Measurements from ENCODE around the gene ALDH2. TPM values are rescaled to one million over a fixed set of nuclear protein-coding genes. Genes with fewer than 3 reads are reported as not detected.
A peak's percentile ranks its signal among the peaks of the same experiment; 100 is the strongest.

Gene ALDH2
- total and polyA plus RNA-seq, 9 of the 15 experiments (the other 6 are each of a cell fraction or from before 2014, with no cell fraction given), result 1.9 to 22.5 (median 12.2) TPM

DNA sequence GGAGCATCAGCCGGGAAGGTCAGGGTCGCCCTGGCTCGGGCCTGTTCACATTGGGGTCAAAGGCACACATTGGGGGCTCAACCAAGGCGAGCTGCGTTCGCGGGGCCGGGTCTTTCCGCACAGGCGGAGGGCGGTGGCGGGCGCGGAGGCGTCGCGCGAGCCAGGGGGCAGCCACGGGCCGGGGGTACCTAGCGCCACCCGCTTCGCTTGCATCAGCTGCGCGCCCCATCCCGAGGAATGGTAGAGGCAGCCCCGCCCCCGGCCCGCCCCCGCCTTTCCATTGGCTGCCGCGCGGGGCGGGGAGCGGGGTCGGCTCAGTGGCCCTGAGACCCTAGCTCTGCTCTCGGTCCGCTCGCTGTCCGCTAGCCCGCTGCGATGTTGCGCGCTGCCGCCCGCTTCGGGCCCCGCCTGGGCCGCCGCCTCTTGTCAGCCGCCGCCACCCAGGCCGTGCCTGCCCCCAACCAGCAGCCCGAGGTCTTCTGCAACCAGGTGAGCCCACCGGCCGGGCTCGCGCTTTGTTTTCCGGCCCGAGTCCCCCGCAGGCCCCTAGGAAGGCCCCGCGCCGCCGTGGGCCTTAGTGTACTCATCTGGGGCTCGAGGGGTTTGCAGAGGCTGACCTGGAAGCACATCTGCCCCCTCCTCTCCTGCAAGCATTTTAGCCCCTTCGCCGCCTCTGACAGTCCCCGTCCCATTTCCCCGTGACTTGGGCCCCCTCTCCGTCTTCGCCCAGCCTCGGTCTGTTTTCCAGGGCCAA, at the start of gene ALDH2 (continued):
- TF ChIP-seq, protein P1, sequence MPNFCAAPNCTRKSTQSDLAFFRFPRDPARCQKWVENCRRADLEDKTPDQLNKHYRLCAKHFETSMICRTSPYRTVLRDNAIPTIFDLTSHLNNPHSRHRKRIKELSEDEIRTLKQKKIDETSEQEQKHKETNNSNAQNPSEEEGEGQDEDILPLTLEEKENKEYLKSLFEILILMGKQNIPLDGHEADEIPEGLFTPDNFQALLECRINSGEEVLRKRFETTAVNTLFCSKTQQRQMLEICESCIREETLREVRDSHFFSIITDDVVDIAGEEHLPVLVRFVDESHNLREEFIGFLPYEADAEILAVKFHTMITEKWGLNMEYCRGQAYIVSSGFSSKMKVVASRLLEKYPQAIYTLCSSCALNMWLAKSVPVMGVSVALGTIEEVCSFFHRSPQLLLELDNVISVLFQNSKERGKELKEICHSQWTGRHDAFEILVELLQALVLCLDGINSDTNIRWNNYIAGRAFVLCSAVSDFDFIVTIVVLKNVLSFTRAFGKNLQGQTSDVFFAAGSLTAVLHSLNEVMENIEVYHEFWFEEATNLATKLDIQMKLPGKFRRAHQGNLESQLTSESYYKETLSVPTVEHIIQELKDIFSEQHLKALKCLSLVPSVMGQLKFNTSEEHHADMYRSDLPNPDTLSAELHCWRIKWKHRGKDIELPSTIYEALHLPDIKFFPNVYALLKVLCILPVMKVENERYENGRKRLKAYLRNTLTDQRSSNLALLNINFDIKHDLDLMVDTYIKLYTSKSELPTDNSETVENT (CRISPR knock-in tag; IDR thresholded peaks at IDR 0.05), result no peak
- no peak for TF ChIP-seq ZNF717 (CRISPR knock-in tag; IDR thresholded peaks at IDR 0.05)
- TF ChIP-seq CC2D1A (IDR thresholded peaks at IDR 0.05), result no peak
- TF ChIP-seq SMARCC2 (IDR thresholded peaks at IDR 0.05; ENCODE audit: low read depth), result no peak
- TF ChIP-seq, protein P2, sequence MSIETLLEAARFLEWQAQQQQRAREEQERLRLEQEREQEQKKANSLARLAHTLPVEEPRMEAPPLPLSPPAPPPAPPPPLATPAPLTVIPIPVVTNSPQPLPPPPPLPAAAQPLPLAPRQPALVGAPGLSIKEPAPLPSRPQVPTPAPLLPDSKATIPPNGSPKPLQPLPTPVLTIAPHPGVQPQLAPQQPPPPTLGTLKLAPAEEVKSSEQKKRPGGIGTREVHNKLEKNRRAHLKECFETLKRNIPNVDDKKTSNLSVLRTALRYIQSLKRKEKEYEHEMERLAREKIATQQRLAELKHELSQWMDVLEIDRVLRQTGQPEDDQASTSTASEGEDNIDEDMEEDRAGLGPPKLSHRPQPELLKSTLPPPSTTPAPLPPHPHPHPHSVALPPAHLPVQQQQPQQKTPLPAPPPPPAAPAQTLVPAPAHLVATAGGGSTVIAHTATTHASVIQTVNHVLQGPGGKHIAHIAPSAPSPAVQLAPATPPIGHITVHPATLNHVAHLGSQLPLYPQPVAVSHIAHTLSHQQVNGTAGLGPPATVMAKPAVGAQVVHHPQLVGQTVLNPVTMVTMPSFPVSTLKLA (conservative IDR thresholded peaks at IDR 0.05), result 0 out of 4 replicates have a peak, but pooled peaks of 1 of the 2 experiments have one; percentile 12
- no peak for TF ChIP-seq BRF1 (IDR thresholded peaks at IDR 0.05; ENCODE audit: borderline replicate concordance, extremely low read depth, insufficient read length)
- no peak for TF ChIP-seq ARID2 (IDR thresholded peaks at IDR 0.05)
- peak; percentile 40; the same call in 1 of the 2 replicates for TF ChIP-seq POLR2H (tag; IDR thresholded peaks at IDR 0.05; ENCODE audit: low read depth)
- TF ChIP-seq ZNF696 (CRISPR knock-in tag; conservative IDR thresholded peaks at IDR 0.05), result no peak
- TF ChIP-seq ZNF668 (CRISPR knock-in tag; IDR thresholded peaks at IDR 0.05), result no peak
- no peak for TF ChIP-seq TEAD2 (tag; IDR thresholded peaks at IDR 0.05)
- TF ChIP-seq TEAD4 (IDR thresholded peaks at IDR 0.05; ENCODE audit: low read length), result no peak
- TF ChIP-seq TEAD4 (CRISPR knock-in tag; IDR thresholded peaks at IDR 0.05; ENCODE audit: borderline replicate concordance), result no peak; the same call in 1 of the 2 replicates
- TF ChIP-seq, protein P3, sequence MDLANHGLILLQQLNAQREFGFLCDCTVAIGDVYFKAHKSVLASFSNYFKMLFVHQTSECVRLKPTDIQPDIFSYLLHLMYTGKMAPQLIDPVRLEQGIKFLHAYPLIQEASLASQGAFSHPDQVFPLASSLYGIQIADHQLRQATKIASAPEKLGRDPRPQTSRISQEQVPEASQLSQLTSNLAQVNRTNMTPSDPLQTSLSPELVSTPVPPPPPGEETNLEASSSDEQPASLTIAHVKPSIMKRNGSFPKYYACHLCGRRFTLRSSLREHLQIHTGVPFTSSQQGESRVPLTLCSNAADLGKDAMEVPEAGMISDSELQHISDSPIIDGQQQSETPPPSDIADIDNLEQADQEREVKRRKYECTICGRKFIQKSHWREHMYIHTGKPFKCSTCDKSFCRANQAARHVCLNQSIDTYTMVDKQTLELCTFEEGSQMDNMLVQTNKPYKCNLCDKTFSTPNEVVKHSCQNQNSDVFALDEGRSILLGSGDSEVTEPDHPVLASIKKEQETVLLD (IDR thresholded peaks at IDR 0.05), result 0 out of 2 replicates have a peak, but pooled peaks have one; percentile 37
- 0 out of 4 replicates have a peak, but pooled peaks of 1 of the 2 experiments have one; percentile 11 for TF ChIP-seq SIN3A (IDR thresholded peaks at IDR 0.05; ENCODE audit: borderline replicate concordance in 2 of 2, control insufficient read depth in 1 of 2, low read depth in 2 of 2, low read length in 2 of 2)
- TF ChIP-seq, protein P4, sequence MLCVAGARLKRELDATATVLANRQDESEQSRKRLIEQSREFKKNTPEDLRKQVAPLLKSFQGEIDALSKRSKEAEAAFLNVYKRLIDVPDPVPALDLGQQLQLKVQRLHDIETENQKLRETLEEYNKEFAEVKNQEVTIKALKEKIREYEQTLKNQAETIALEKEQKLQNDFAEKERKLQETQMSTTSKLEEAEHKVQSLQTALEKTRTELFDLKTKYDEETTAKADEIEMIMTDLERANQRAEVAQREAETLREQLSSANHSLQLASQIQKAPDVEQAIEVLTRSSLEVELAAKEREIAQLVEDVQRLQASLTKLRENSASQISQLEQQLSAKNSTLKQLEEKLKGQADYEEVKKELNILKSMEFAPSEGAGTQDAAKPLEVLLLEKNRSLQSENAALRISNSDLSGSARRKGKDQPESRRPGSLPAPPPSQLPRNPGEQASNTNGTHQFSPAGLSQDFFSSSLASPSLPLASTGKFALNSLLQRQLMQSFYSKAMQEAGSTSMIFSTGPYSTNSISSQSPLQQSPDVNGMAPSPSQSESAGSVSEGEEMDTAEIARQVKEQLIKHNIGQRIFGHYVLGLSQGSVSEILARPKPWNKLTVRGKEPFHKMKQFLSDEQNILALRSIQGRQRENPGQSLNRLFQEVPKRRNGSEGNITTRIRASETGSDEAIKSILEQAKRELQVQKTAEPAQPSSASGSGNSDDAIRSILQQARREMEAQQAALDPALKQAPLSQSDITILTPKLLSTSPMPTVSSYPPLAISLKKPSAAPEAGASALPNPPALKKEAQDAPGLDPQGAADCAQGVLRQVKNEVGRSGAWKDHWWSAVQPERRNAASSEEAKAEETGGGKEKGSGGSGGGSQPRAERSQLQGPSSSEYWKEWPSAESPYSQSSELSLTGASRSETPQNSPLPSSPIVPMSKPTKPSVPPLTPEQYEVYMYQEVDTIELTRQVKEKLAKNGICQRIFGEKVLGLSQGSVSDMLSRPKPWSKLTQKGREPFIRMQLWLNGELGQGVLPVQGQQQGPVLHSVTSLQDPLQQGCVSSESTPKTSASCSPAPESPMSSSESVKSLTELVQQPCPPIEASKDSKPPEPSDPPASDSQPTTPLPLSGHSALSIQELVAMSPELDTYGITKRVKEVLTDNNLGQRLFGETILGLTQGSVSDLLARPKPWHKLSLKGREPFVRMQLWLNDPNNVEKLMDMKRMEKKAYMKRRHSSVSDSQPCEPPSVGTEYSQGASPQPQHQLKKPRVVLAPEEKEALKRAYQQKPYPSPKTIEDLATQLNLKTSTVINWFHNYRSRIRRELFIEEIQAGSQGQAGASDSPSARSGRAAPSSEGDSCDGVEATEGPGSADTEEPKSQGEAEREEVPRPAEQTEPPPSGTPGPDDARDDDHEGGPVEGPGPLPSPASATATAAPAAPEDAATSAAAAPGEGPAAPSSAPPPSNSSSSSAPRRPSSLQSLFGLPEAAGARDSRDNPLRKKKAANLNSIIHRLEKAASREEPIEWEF (CRISPR knock-in tag; IDR thresholded peaks at IDR 0.05), result no peak

Data from K562 (cell line).